ENCODE data around the gene PFKFB1.
A peak's percentile ranks its signal among the peaks of the same experiment; 100 is the strongest.

The PFKFB1 gene

DNA sequence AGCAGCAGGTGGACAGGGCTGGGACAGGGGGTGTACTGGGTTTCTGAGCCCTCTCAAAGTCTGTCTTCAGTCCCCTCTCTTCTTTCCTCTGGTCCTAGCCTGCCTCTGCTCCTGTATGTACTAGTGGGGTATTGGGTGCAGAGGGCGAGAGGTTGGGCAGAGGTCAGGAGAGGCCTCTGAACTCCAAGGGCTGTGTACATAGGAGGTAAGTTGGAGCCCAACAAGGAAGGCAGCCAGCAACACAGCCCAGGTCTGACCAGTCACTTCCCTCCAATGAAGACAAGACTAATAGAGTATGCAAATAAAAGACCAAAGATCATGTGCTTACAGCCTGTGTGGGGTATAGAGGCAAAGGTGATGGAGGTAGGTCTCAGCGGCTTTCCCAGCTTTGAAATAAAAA lies at the start of gene PFKFB1:
TSS of gene PFKFB1 (minus strand) at position 90 of the 400 bp plus-strand sequence. CDS start 181 bp downstream, outside the sequence.
- DNase-seq (ENCODE audit: low spot score): no peak

DNA sequence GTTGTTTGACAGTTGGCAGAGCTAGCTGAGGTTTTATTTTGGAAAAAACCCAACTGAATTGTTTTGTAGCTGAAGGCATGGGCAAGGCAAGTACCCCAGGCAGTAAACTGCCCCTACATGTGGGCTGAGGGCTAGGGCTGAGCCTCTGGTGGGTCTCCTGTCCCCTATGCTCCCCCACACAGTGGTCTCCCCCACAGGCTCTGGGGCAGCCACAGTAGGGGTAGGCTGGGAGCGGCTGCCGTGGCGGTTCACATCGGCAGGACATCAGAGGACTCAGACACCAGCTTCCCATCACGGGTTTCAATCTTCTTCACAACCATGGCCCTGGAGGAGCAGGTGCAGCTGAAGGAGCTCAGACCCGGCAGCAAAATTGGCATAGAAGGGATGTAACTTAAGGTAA lies 47.5 kb upstream of the PFKFB1 start:
- DNase-seq (ENCODE audit: low spot score): no peak

DNA sequence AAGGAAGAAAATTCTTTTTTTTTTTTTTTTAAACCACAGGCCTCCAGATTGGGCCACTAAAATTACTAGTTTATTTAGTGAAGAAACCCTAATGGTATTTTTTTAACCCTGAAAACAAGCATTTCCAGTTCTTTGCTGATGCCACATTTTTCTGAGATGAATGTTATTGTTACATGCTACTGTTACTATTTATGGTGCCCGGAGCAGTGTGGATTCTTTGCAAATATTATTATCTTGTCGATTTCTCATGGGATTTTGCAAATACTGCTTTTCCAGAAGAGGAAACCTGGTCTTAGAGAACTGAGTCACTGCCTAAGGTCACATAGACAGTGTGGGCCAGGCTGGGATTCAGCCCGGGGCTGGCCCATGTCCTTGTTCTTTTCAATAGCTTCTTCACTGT lies 45.5 kb upstream of the PFKFB1 start:
- no peak for DNase-seq (ENCODE audit: low spot score)

DNA sequence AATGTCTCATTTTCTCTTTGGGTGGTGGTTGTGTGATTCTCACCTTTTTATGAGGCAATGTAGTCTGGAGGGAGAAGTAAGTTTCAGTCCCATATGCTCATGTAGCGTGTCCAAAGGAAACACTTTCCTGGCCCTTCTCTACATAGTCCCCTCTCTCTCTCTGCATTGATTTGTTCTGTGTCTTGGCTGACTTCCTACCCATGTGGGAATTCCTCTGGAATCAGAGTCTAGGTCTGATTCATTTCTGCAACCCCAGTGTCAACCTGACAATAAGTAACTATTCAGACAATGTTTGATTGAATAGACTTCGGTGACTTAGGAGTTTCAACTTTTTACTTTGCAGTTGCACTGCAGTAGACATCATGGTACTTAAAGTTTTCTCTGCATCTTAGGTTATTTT lies 39.4 kb upstream of the PFKFB1 start:
- no peak for DNase-seq (ENCODE audit: low spot score)

GRCh38 chrX:55030271-55031205 lies 36.5 kb upstream of the PFKFB1 start, which contains the start of gene ALAS2:
ALAS2 (minus strand) TSS chrX:55030977; CDS start chrX:55026000, 4,977 bp downstream.
- no peak for DNase-seq (ENCODE audit: low spot score)

DNA sequence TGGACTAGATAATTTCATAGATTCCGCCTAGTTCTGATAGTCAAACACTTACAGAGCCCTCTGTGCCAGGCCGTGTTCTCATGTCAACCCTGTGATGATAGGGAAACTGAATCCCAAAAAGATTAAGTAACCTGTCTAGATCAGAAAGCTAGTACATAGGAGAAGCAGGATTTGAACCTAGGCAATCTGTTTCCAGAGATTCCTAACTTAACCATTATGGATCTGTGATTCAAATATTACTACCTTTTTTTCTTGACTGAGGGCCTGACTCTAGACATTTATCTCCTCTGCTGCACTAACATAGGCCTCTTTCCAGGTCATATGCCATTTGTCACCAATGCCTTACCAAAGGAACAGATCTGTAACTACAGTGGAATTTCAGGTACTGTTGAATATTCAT lies 35.3 kb upstream of the PFKFB1 start:
- no peak for DNase-seq (ENCODE audit: low spot score)

DNA sequence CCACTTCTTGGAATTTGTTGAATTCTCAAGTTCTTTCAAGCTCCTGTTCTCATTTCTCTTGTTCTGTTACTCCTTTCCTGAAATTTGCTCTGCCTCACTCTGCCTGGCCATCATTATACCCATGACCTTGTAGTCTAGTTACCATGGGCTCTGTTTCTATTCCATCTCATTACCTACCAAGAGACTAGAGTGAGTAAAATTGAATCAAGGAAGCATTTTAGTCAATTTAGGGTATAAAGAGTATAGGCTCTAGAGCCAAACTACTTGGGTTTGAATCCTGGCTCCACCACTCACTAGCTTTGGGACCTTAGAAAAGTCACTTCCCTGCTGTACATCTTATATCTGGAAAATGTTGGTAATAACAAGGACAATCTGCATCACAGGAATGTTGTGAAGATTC lies 34.6 kb upstream of the PFKFB1 start:
- DNase-seq (ENCODE audit: low spot score): no peak

- no peak for DNase-seq (ENCODE audit: low spot score)
Measured at GRCh38 chrX:55028040-55028439, 34.1 kb upstream of the PFKFB1 start.

DNA sequence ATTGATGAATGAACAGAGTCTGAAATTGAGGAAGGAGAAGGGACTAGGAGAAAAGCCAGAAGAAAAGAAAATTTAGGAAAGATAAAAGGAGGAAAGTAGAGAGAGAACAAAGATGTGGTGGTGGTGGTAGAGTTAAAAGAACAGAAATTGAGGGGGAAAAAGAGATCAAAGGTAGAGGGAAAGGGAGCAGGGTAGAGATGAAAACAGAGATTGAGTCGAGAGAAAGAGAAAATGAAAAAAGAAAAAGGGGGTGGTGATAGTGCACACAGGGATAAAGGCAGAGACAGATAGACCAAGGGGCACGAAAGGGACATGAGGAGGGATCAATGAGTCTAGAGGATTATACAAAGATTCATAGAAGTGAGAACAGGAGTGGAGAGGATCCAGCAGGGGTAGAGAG lies 32.9 kb upstream of the PFKFB1 start:
- no peak for DNase-seq (ENCODE audit: low spot score)

GRCh38 chrX:55026143-55026542 lies 32.2 kb upstream of the PFKFB1 start:
- DNase-seq (ENCODE audit: low spot score): no peak

DNA sequence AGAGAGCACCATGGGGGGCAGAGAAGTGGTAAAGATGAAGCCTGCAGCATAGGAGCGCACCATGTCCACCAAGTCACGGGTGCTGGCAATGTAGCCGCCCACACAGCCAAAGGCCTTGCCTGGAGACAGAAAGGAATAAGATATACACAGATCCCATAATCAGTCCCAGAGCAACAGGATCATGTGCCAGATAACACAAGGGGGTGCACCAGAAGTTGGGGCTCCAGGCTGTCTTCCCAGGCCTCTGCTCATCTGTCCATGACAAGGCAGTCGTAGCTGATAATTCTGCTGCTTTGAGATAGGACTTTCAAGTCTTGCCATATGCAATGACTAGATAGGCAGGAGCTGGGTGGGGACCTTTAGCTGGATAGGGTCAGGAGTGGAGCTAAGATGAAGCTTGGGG lies 20.9 kb upstream of the PFKFB1 start:
- DNase-seq (ENCODE audit: low spot score): no peak

DNA sequence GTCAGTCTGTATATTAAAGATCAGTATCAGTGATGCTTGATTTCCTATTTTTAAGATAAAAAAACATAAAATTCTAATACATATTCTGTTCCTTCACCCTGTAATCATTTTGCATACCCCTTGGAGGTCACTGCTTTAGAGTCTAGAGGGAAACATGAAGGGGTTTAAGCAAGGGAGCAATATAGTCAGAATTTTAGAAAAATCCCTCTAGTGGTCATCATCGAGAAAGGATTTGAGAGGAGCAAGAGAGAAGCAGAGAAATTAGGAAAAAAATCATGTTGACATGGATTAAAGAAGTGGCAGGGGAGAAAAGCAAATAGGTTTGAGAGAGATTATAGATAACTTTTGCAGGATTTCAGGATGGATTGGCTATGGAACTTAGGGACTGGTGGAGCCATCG lies 17.3 kb upstream of the PFKFB1 start:
- no peak for DNase-seq (ENCODE audit: low spot score)

GRCh38 chrX:55008571-55009358 lies 14.8 kb upstream of the PFKFB1 start:
- no peak for DNase-seq (ENCODE audit: low spot score)

GRCh38 chrX:55007656-55008055 lies 13.7 kb upstream of the PFKFB1 start:
- no peak for DNase-seq (ENCODE audit: low spot score)

GRCh38 chrX:55006827-55007621 lies 13.0 kb upstream of the PFKFB1 start:
- no peak for DNase-seq (ENCODE audit: low spot score)

- no peak for DNase-seq (ENCODE audit: low spot score)
Measured at GRCh38 chrX:55005256-55005655, 11.3 kb upstream of the PFKFB1 start.

DNA sequence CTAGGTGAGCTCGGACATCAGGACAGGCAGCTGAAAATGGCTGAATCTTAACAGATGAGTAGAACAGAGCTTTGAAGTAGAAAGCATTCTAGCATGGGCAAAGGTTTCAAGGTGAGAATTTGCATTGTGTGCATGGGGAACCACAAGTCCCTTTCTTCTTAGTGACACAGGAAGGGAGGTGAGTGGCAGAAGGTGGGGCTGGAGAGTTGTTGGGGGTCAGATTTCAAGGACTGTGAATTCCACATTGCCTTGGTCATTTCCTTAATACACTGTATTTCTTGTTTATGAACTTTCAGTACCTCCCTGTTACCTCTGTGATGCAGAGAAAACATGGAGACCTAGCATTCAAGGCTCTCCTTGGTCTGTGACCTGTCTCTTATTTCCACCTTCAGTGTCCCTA lies 10.2 kb upstream of the PFKFB1 start:
- no peak for DNase-seq (ENCODE audit: low spot score)

DNA sequence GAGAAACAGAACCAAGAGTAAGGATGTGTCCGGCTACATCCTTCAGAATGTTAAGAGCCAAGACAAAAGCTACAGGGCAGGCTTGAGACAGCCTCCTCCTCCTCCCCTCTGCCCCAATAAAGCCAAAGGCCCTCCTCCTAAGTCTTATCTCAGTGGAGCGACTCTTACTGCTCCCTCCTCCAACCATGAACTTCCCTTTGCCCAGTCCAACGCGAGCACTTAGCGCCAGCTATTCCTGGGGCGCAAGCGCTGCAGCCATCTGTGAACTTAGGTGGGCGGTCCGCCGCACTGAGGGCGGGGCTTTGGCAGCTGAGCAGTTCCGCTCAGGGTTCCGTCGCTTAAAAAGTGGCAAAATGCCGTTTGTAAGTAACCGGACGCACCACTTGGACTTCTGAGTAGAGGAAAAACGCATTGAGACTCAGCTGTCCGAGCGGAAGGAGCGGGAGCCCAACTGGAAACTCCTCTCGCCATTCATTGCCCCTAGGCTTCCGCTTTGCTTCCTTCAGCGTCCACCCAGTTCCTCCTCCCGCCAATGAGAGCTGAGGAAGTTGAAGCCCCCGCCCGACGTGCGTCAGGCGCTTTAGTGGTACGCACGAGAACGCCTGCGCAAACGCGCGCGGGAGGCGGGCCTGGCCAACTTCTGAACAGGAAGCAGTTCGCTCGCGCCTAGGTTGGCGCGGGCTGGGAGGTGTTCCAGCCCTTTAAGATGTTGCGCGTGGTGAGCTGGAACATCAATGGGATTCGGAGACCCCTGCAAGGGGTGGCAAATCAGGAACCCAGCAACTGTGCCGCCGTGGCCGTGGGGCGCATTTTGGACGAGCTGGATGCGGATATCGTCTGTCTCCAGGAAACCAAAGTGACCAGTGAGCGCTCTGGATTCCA lies 6.0 kb upstream of the PFKFB1 start, which contains the start of gene APEX2:
TSS of gene APEX2 (plus strand) at position 647 of the 882 bp plus-strand sequence. CDS start at position 707, 60 bp downstream.
- peak; percentile 91 for DNase-seq (ENCODE audit: low spot score)

GRCh38 chrX:54995621-54996020 lies 1.6 kb upstream of the PFKFB1 start:
- DNase-seq (ENCODE audit: low spot score): no peak

GRCh38 chrX:54994668-54995351 lies 822 bp upstream of the PFKFB1 start:
- DNase-seq (ENCODE audit: low spot score): no peak
